ENCODE results near the gene CPT1B. TPM values are rescaled to one million over a fixed set of nuclear protein-coding genes. Genes with fewer than 3 reads are reported as not detected.

The CPT1B gene
- total and polyA plus RNA-seq, 2 experiments from 2014 or later: 5.6 to 14.4 TPM

DNA sequence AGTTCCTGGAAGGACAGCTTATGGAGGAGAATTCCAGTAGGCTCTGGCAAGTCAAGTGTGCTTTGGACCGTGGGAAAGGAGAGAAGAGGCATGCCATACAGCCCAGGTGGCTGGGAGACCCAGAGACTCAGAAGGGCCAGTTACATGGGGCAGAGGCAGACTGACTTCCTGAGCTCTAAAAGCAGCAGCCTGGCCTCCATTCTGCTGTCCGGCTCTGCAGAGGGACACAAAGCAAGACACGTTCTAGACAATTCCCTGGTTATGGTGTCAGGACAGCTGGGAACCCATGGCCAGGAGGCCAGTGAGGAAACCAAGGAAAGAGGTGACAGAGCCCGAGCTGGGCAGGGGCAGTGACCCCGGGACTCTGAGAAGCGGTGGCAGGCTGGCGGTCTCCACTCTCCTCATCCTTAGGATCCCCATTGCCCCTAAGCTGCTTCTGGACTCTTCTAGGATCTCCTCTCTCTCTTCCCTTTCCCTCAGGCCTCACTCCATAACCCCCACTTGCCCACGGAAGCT, 2.7 kb downstream of the CPT1B start:
- Mint-ChIP-seq H3K27me3 (ENCODE audit: insufficient read depth, low read depth, poor library complexity) (peaks cover 7% of the 10 kb centered on the region), H3K36me3 (ENCODE audit: low read depth) (peaks cover 29% of the 10 kb centered on the region), H3K4me3 (no peak overlapping the region), H3K9me3 (no peaks in the 10 kb centered on the region), H3K4me1 (no peaks in the 10 kb centered on the region), H3K27ac (no peak overlapping the region)
- Histone ChIP-seq H3K9me2 (ENCODE audit: insufficient read depth) (no peaks in the 10 kb centered on the region), H3K4me2 (no peak overlapping the region), H3K36me3 (ENCODE audit: insufficient read depth) (no peaks in the 10 kb centered on the region), H3K27me3 (ENCODE audit: insufficient read depth) (no peaks in the 10 kb centered on the region), H3K27ac (ENCODE audit: low read depth) (no peak overlapping the region), H3K4me1 (ENCODE audit: insufficient read depth) (no peaks in the 10 kb centered on the region), H3K4me3 (no peak overlapping the region), H2AFZ (no peak overlapping the region), H3F3A (replicated peaks; ENCODE audit: low read depth) (no peaks in the 10 kb centered on the region; the same call in 1 of the 2 replicates), H4K20me1 (replicated peaks; ENCODE audit: insufficient read depth) (no peaks in the 10 kb centered on the region; the same call in 1 of the 2 replicates), H3K79me2 (replicated peaks; ENCODE audit: insufficient read depth) (no peaks in the 10 kb centered on the region)
- DNase-seq (ENCODE audit: low spot score): no peak
- TF ChIP-seq, protein P1, sequence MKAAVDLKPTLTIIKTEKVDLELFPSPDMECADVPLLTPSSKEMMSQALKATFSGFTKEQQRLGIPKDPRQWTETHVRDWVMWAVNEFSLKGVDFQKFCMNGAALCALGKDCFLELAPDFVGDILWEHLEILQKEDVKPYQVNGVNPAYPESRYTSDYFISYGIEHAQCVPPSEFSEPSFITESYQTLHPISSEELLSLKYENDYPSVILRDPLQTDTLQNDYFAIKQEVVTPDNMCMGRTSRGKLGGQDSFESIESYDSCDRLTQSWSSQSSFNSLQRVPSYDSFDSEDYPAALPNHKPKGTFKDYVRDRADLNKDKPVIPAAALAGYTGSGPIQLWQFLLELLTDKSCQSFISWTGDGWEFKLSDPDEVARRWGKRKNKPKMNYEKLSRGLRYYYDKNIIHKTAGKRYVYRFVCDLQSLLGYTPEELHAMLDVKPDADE (IDR thresholded peaks at IDR 0.05): no peak
- TF ChIP-seq ZNF114 (CRISPR knock-in tag; IDR thresholded peaks at IDR 0.05): no peak
- TF ChIP-seq NANOG (IDR thresholded peaks at IDR 0.05; ENCODE audit: borderline replicate concordance): no peak
- no peak for TF ChIP-seq JUNB (IDR thresholded peaks at IDR 0.05; ENCODE audit: unreplicated experiment)
- no peak for TF ChIP-seq EZH2phosphoT487 (IDR thresholded peaks at IDR 0.05; ENCODE audit: unreplicated experiment)
- no peak for TF ChIP-seq EZH2 (IDR thresholded peaks at IDR 0.05; ENCODE audit: low read depth, unreplicated experiment)
- TF ChIP-seq, protein P2, sequence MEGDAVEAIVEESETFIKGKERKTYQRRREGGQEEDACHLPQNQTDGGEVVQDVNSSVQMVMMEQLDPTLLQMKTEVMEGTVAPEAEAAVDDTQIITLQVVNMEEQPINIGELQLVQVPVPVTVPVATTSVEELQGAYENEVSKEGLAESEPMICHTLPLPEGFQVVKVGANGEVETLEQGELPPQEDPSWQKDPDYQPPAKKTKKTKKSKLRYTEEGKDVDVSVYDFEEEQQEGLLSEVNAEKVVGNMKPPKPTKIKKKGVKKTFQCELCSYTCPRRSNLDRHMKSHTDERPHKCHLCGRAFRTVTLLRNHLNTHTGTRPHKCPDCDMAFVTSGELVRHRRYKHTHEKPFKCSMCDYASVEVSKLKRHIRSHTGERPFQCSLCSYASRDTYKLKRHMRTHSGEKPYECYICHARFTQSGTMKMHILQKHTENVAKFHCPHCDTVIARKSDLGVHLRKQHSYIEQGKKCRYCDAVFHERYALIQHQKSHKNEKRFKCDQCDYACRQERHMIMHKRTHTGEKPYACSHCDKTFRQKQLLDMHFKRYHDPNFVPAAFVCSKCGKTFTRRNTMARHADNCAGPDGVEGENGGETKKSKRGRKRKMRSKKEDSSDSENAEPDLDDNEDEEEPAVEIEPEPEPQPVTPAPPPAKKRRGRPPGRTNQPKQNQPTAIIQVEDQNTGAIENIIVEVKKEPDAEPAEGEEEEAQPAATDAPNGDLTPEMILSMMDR (conservative IDR thresholded peaks at IDR 0.05; ENCODE audit: low read depth in 2 of 2): no peak
- TF ChIP-seq, protein P3, sequence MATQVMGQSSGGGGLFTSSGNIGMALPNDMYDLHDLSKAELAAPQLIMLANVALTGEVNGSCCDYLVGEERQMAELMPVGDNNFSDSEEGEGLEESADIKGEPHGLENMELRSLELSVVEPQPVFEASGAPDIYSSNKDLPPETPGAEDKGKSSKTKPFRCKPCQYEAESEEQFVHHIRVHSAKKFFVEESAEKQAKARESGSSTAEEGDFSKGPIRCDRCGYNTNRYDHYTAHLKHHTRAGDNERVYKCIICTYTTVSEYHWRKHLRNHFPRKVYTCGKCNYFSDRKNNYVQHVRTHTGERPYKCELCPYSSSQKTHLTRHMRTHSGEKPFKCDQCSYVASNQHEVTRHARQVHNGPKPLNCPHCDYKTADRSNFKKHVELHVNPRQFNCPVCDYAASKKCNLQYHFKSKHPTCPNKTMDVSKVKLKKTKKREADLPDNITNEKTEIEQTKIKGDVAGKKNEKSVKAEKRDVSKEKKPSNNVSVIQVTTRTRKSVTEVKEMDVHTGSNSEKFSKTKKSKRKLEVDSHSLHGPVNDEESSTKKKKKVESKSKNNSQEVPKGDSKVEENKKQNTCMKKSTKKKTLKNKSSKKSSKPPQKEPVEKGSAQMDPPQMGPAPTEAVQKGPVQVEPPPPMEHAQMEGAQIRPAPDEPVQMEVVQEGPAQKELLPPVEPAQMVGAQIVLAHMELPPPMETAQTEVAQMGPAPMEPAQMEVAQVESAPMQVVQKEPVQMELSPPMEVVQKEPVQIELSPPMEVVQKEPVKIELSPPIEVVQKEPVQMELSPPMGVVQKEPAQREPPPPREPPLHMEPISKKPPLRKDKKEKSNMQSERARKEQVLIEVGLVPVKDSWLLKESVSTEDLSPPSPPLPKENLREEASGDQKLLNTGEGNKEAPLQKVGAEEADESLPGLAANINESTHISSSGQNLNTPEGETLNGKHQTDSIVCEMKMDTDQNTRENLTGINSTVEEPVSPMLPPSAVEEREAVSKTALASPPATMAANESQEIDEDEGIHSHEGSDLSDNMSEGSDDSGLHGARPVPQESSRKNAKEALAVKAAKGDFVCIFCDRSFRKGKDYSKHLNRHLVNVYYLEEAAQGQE (IDR thresholded peaks at IDR 0.05; ENCODE audit: unreplicated experiment): no peak
- TF ChIP-seq POLR2AphosphoS5 (IDR thresholded peaks at IDR 0.05; ENCODE audit: low read depth): no peak
- TF ChIP-seq ZNF331 (CRISPR knock-in tag; IDR thresholded peaks at IDR 0.05; ENCODE audit: low read depth): no peak
- no peak for ATAC-seq

All from GM23338 (cell line).